ENCODE measurements around the gene DHRS4.
"Not testable (repeated sequence)": the region's sequence is repeated elsewhere in the genome, so short reads cannot be mapped to it uniquely, and the experiment has no call there.

- TF ChIP-seq CTCF (conservative IDR thresholded peaks at IDR 0.05; ENCODE audit: low read length); EZH2phosphoT487 (IDR thresholded peaks at IDR 0.05; ENCODE audit: borderline replicate concordance, low read depth, low read length): not testable (repeated sequence)
Observed at GRCh38 chr14:24001679-24002078, 48.1 kb downstream of the DHRS4 start.
